CD14-positive monocyte (primary cell): ENCODE results near the gene PANK4. TPM values are rescaled to one million over a fixed set of nuclear protein-coding genes. Genes with fewer than 3 reads are reported as not detected.

Source experiments
- DNase-seq, 3 donors: peaks; one replicate each; pipeline ENCODE4 v3.0.0-alpha.2; 2011 to 2022
- H2AFZ ChIP-seq: 2 replicates; pipeline ENCODE4 v1.6.0; 2012; ENCODE audit warnings: mild to moderate bottlenecking, low read depth, low read length, inconsistent platforms; ENCODE audit not compliant: insufficient read depth, poor library complexity, severe bottlenecking
- H3K27ac ChIP-seq, 2 donors: 1 replicate in 1 of 2; 2 replicates in 1 of 2; pipeline ENCODE4 v1.5.1; 2012 to 2013; ENCODE audit warnings: low read length in 2 of 2, control low read depth in 1 of 2, inconsistent platforms in 1 of 2, low read depth in 1 of 2, mild to moderate bottlenecking in 1 of 2
- H3K27me3 ChIP-seq, 2 donors: one replicate each; pipeline versions ENCODE4 v1.6.0 to v1.6.1; 2011 to 2013; ENCODE audit warnings: low read length in 2 of 2; ENCODE audit not compliant: control insufficient read depth in 2 of 2, insufficient read depth in 2 of 2
- H3K36me3 ChIP-seq, 2 donors: replicated peaks in 1 of 2; 1 replicate in 1 of 2; 2 replicates in 1 of 2; pipeline versions ENCODE4 v1.5.1 to v1.6.1; 2012 to 2013; ENCODE audit warnings: low read length in 2 of 2, control low read depth in 1 of 2, inconsistent platforms in 1 of 2, mild to moderate bottlenecking in 1 of 2; ENCODE audit not compliant: insufficient read depth in 2 of 2, control insufficient read depth in 1 of 2
- H3K4me1 ChIP-seq, 2 donors: 1 replicate in 1 of 2; 2 replicates in 1 of 2; pipeline versions ENCODE4 v1.5.1 to v1.6.1; 2012 to 2013; ENCODE audit warnings: low read length in 2 of 2, control low read depth in 1 of 2, inconsistent platforms in 1 of 2, mild to moderate bottlenecking in 1 of 2, moderate library complexity in 1 of 2; ENCODE audit not compliant: insufficient read depth in 2 of 2, control insufficient read depth in 1 of 2
- H3K4me2 ChIP-seq: replicated peaks from 2 replicates; pipeline ENCODE3; 2012; ENCODE audit warnings: low read length, moderate library complexity, mild to moderate bottlenecking; ENCODE audit not compliant: poor library complexity, severe bottlenecking; ENCODE audit errors: extremely low read depth
- H3K4me3 ChIP-seq, 3 experiments: fragments of 200-600 bp in 1 of 3; sonication (generic) in 1 of 3; replicated peaks in 1 of 3; 1 replicate in 2 of 3; 2 replicates in 1 of 3; pipeline ENCODE4 v1.5.1; 2011 to 2013; ENCODE audit warnings: low read length in 3 of 3, mild to moderate bottlenecking in 3 of 3, control low read depth in 2 of 3, low read depth in 2 of 3, inconsistent platforms in 1 of 3, moderate library complexity in 1 of 3
- H3K79me2 ChIP-seq: 2 replicates; pipeline ENCODE4 v1.6.0; 2012; ENCODE audit warnings: mild to moderate bottlenecking, control low read depth, inconsistent platforms, low read length, moderate library complexity; ENCODE audit not compliant: insufficient read depth
- H3K9ac ChIP-seq: 2 replicates; pipeline ENCODE4 v1.6.0; 2017; ENCODE audit warnings: low read length, mild to moderate bottlenecking; ENCODE audit not compliant: insufficient read depth, poor library complexity, severe bottlenecking
- H3K9me3 ChIP-seq, 2 donors: replicated peaks in 1 of 2; 1 replicate in 1 of 2; 2 replicates in 1 of 2; pipeline versions ENCODE4 v1.5.1 to v1.6.1; 2012 to 2013; ENCODE audit warnings: low read length in 2 of 2, control low read depth in 1 of 2; ENCODE audit not compliant: control insufficient read depth in 1 of 2, insufficient read depth in 1 of 2
- H4K20me1 ChIP-seq: 2 replicates; pipeline ENCODE4 v1.6.0; 2012; ENCODE audit warnings: mild to moderate bottlenecking, low read length, control low read depth, moderate library complexity; ENCODE audit not compliant: insufficient read depth
- H3K27ac Mint-ChIP-seq, 7 donors: one replicate each; pipeline ENCODE4 v1.8.0; 2020; ENCODE audit warnings: mild to moderate bottlenecking in 7 of 7, mixed read lengths in 7 of 7, moderate library complexity in 6 of 7, inconsistent platforms in 2 of 7
- H3K27me3 Mint-ChIP-seq, 3 donors: one replicate each; pipeline ENCODE4 v1.8.0; 2021 to 2022; ENCODE audit warnings: low read depth in 3 of 3, mild to moderate bottlenecking in 3 of 3, mixed read lengths in 3 of 3, moderate library complexity in 3 of 3, inconsistent platforms in 1 of 3
- H3K36me3 Mint-ChIP-seq, 2 donors: one replicate each; pipeline ENCODE4 v1.8.0; 2020; ENCODE audit warnings: mixed read lengths in 2 of 2, inconsistent platforms in 1 of 2, mild to moderate bottlenecking in 1 of 2
- H3K4me1 Mint-ChIP-seq: one replicate; pipeline ENCODE4 v1.8.0; 2020; ENCODE audit warnings: mild to moderate bottlenecking, mixed read lengths
- H3K4me3 Mint-ChIP-seq, 2 donors: one replicate each; pipeline ENCODE4 v1.8.0; 2020; ENCODE audit warnings: mild to moderate bottlenecking in 2 of 2, mixed read lengths in 2 of 2, moderate library complexity in 1 of 2
- H3K9me3 Mint-ChIP-seq, 7 donors: one replicate each; pipeline ENCODE4 v1.8.0; 2020 to 2022; ENCODE audit warnings: mixed read lengths in 7 of 7, mild to moderate bottlenecking in 6 of 7, moderate library complexity in 6 of 7, inconsistent platforms in 2 of 7
- WGBS: methylation state at CpG from one replicate; pipeline ENCODE4 v1.1.5; 2013; ENCODE audit warnings: missing lambda C conversion rate; ENCODE audit not compliant: insufficient coverage; 5-methylcytosine and 5-hydroxymethylcytosine counted together
- intact Hi-C, 2 donors: fragments of 100-400 bp; cut with micrococcal nuclease; formaldehyde crosslinking; loops; one replicate each; pipeline versions ENCODE4 v1.15.0 to v1.15.1; 2023
- polyA plus RNA-seq, 3 donors: library from polyadenylated mRNA; depleted of rRNA in 1 of 3; unstranded in 2 of 3; stranded (reverse) in 1 of 3; fragments of 300-500 nt in 2 of 3; fragments of >200 nt in 1 of 3; fragmentation: Illumina TruSeq in 2 of 3; gene quantifications; 1 replicate in 2 of 3; 2 replicates in 1 of 3; pipeline ENCODE4 v1.2.3, GENCODE V29; 2012 to 2021
- TF ChIP-seq, protein P1 (sequence below): fragments of 200-600 bp; IDR thresholded peaks from one replicate; pipeline ENCODE4 v1.8.0; 2022; ENCODE audit warnings: antibody characterized with exemption, mild to moderate bottlenecking

PANK4 gene
- polyA plus RNA-seq, 3 donors = 11.9 to 30.2 (median 13.7) TPM

DNA sequence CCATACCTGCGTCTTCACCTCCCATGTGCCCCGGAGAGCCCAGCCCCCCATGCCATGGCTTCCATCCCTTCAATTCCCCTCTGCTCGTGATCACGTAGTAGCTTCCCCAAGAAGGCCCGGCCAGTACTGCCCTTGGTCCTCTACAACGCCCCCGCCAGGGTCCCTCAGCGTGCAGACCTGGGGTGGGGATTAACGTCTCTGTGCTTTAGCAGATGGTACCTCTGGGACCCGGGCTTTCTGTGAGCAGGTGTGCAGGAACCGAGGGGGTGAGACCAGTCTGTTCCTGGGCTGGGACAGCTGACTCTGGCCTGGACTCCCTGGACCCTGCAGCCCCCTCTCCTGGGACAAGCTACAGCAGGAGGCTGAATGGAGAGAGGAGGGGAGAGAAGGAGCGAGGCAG, 49.1 kb downstream of the PANK4 start:
- Mint-ChIP-seq H3K36me3 (no peaks in the 10 kb centered on the region), H3K4me3 (no peak overlapping the region), H3K9me3 (no peaks in the 10 kb centered on the region), H3K27me3 (peaks cover 0 to 1% (median 0%) of the 10 kb centered on the region in 3 donors), H3K4me1 (no peaks in the 10 kb centered on the region), H3K27ac (no peak overlapping the region)
- TF ChIP-seq, protein P1, sequence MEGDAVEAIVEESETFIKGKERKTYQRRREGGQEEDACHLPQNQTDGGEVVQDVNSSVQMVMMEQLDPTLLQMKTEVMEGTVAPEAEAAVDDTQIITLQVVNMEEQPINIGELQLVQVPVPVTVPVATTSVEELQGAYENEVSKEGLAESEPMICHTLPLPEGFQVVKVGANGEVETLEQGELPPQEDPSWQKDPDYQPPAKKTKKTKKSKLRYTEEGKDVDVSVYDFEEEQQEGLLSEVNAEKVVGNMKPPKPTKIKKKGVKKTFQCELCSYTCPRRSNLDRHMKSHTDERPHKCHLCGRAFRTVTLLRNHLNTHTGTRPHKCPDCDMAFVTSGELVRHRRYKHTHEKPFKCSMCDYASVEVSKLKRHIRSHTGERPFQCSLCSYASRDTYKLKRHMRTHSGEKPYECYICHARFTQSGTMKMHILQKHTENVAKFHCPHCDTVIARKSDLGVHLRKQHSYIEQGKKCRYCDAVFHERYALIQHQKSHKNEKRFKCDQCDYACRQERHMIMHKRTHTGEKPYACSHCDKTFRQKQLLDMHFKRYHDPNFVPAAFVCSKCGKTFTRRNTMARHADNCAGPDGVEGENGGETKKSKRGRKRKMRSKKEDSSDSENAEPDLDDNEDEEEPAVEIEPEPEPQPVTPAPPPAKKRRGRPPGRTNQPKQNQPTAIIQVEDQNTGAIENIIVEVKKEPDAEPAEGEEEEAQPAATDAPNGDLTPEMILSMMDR = no peak
- Histone ChIP-seq H3K4me3 (no peak overlapping the region), H3K4me2 (no peak overlapping the region), H3K79me2 (no peaks in the 10 kb centered on the region), H3K9me3 (no peaks in the 10 kb centered on the region), H3K27ac (no peak overlapping the region), H3K36me3 (no peaks in the 10 kb centered on the region), H3K4me1 (no peaks in the 10 kb centered on the region), H2AFZ (no peak overlapping the region), H3K27me3 (no peaks in the 10 kb centered on the region), H3K9ac (no peak overlapping the region), H4K20me1 (no peaks in the 10 kb centered on the region)
- DNase-seq = no peak
- intact Hi-C loops = no loop called here
- WGBS = 78% methylated on average over 8 of the region's 12 CpGs

DNA sequence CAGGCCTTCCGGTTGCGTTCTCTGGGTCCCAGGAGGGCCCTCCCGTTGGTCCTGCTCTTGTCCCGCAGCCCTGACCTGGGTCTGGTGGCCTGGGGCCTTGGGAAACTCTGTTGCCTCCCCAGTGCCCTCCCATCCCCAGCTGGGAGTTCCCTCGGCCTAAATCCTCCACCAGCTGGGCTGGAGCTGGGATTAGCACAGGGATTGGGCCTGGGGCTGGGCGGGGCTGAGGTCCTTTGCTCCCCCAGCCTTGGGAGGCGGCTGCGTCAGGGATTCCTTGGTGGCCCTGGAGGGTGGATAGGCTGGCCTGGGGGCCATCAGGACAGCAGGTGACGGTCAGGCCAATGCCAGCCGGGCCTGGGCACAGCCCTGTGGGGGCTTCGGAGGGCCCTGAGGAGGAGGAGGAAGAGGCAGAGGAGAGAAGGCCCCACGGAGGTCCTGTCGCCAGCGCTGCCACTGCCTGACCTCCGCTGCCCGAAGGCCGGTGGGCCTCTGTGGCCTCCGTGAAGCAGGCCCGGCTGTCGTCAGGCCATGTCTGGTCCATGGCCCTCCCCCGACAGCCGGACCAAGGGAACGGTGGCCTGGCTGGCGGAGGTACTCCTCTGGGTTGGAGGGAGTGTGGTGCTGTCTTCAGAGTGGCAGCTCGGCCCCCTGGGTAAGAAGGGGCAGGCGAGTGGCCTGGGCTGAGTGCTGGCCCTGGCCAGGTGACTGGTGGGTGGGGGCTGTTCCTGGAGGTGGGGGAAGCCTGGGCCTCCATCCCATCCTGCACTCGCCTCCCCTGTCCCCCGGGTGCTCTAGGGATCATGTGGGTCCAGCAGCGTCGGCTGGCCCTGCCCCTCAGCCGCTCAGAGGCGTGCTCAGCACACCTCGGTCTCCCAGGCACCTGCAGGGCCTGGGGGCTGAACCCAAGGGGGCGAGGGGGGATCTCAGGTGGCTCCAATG, 50.1 kb downstream of the PANK4 start, which contains the start of gene PLCH2:
TSS of gene PLCH2 (plus strand) at position 229 of the 939 bp plus-strand sequence. CDS start at position 529, 300 bp downstream.
- no peak within 1 kb of the TSS for H3K4me3 ChIP-seq
- H4K20me1 ChIP-seq = no peaks in the 10 kb centered on the region
- H3K27ac Mint-ChIP-seq = no peak within 1 kb of the TSS
- intact Hi-C loops = no loop called here
- 91% methylated on average over 32 of the region's 34 CpGs for WGBS
- DNase-seq = no peak
- H3K36me3 Mint-ChIP-seq = no peaks in the 10 kb centered on the region
- no peak within 1 kb of the TSS for H3K27ac ChIP-seq
- no peak within 1 kb of the TSS for H3K4me3 Mint-ChIP-seq
- no peaks in the 10 kb centered on the region for H3K27me3 ChIP-seq
- peaks cover 0 to 1% (median 0%) of the 10 kb centered on the region in 3 donors for H3K27me3 Mint-ChIP-seq
- no peaks in the 10 kb centered on the region for H3K36me3 ChIP-seq
- no peaks in the 10 kb centered on the region for H3K4me1 Mint-ChIP-seq
- H2AFZ ChIP-seq = no peak within 1 kb of the TSS
- H3K4me1 ChIP-seq = no peaks in the 10 kb centered on the region
- TF ChIP-seq, protein P1 = no peak
- H3K4me2 ChIP-seq = no peak within 1 kb of the TSS
- no peak within 1 kb of the TSS for H3K9ac ChIP-seq
- no peaks in the 10 kb centered on the region for H3K9me3 Mint-ChIP-seq
- H3K9me3 ChIP-seq = no peaks in the 10 kb centered on the region
- no peaks in the 10 kb centered on the region for H3K79me2 ChIP-seq
